GM18873 (cell line): ENCODE measurements around the gene PHF13.
"Not testable (repeated sequence)": the region's sequence is repeated elsewhere in the genome, so short reads cannot be mapped to it uniquely, and the experiment has no call there.

Experiments
- ATAC-seq: cut with Tn5 transposase; IDR thresholded peaks from one replicate; pipeline ENCODE4 v1.9.1; 2021; ENCODE audit warnings: mild to moderate bottlenecking, moderate library complexity, moderate number of reproducible peaks; ENCODE audit not compliant: unreplicated experiment, low FRiP score

Gene PHF13

GRCh38 chr1:6627031-6627430 lies 13.5 kb downstream of the PHF13 start:
- ATAC-seq, result no peak

- ATAC-seq, result no peak
Observed at GRCh38 chr1:6627841-6628545, 14.5 kb downstream of the PHF13 start.

- no peak for ATAC-seq
Observed at GRCh38 chr1:6628971-6629479, 15.5 kb downstream of the PHF13 start.

GRCh38 chr1:6630027-6630426 lies 16.5 kb downstream of the PHF13 start:
- no peak for ATAC-seq

GRCh38 chr1:6631058-6631457 lies 17.5 kb downstream of the PHF13 start:
- ATAC-seq, result no peak

GRCh38 chr1:6632588-6633514 lies 19.3 kb downstream of the PHF13 start:
- ATAC-seq, result no peak

GRCh38 chr1:6634371-6635052 lies 21.0 kb downstream of the PHF13 start:
- ATAC-seq, result no peak

- no peak for ATAC-seq
Observed at GRCh38 chr1:6635161-6635909, 21.8 kb downstream of the PHF13 start.

- ATAC-seq, result no peak
Observed at GRCh38 chr1:6635910-6636760, 22.6 kb downstream of the PHF13 start.

GRCh38 chr1:6636778-6637177 lies 23.2 kb downstream of the PHF13 start:
- not testable (repeated sequence) for ATAC-seq

- no peak for ATAC-seq
Observed at GRCh38 chr1:6637770-6638169, 24.2 kb downstream of the PHF13 start.

- no peak for ATAC-seq
Observed at GRCh38 chr1:6638226-6638625, 24.7 kb downstream of the PHF13 start.

GRCh38 chr1:6640867-6641266 lies 27.3 kb downstream of the PHF13 start:
- not testable (repeated sequence) for ATAC-seq

- ATAC-seq, result no peak
Observed at GRCh38 chr1:6645018-6645417, 31.5 kb downstream of the PHF13 start.

- no peak for ATAC-seq
Observed at GRCh38 chr1:6646499-6647148, 33.1 kb downstream of the PHF13 start.

- ATAC-seq, result no peak
Observed at GRCh38 chr1:6648556-6648955, 35.0 kb downstream of the PHF13 start.

GRCh38 chr1:6651909-6652308 lies 38.4 kb downstream of the PHF13 start:
- ATAC-seq, result no peak

GRCh38 chr1:6652986-6653385 lies 39.5 kb downstream of the PHF13 start:
- ATAC-seq, result no peak
